A549 treated with AZD9567 at 1 μM for 4 hours (cell line): Measurements from ENCODE around the gene TBC1D17. TPM values are rescaled to one million over a fixed set of nuclear protein-coding genes. Genes with fewer than 3 reads are reported as not detected.

Source experiments
- total RNA-seq: library from RNA; stranded (reverse); fragments of 200-300 nt; extraction: Qiagen RNA extraction; gene quantifications from 5 replicates; pipeline ENCODE4 v1.2.3, GENCODE V29; 2022; ENCODE audit not compliant: insufficient read depth

TBC1D17 gene
- 15.2 to 22.6 TPM (median 21.4 TPM) in 5 replicates for total RNA-seq

DNA sequence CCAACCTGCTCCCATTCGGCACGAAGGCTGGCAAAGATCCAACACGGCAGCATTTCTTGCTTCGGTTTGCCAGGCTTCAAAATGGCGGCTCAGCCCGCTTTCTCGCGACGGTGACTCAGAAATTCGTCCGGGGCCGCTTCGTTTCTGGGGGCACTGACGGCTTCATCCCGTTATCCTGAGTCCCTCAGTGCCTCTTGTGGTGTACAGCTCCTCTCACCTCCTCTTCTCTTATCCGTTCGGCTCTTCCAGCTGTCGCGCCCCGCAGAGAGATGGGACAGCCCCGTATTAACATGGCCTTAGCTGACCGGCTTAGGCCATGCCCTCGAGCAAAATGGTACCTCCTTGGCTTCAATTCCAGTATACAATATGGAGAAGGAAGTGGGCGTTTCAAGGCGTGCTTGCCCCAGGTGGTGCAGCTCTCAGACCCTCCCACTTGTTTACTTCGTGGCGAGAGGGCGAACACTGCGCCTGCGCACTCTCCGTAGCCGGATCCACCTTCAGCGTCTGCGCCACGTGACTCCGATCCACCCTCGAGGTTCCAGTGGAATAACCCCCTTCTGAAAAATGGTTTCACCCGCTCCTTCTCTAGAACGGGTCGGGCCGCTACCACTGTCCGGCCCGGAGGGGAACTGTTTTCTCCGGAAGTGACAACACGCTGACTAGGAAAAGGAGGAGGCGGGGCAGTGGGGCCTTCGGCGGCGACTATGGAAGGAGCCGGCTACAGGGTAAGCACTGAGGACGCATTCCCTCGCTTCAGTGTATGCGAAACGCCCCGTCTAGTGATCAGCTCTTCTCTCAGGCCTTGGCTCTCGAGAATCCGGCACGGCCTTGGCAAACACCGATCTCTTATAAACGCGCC, at the start of gene TBC1D17, which contains the start of gene AKT1S1:
Gene TBC1D17 (plus strand): TSS at position 683 of the 859 bp plus-strand sequence. CDS start 22 bp downstream, at position 705.
Gene AKT1S1 (minus strand): TSS at position 336 of the 859 bp plus-strand sequence. CDS start 4,060 bp downstream, outside the sequence.

GRCh38 chr19:49850487-49851342, 26.8 kb upstream of the TBC1D17 start, which contains the start of gene PTOV1:
Gene PTOV1, plus strand, starts transcription at chr19:49851159.

DNA sequence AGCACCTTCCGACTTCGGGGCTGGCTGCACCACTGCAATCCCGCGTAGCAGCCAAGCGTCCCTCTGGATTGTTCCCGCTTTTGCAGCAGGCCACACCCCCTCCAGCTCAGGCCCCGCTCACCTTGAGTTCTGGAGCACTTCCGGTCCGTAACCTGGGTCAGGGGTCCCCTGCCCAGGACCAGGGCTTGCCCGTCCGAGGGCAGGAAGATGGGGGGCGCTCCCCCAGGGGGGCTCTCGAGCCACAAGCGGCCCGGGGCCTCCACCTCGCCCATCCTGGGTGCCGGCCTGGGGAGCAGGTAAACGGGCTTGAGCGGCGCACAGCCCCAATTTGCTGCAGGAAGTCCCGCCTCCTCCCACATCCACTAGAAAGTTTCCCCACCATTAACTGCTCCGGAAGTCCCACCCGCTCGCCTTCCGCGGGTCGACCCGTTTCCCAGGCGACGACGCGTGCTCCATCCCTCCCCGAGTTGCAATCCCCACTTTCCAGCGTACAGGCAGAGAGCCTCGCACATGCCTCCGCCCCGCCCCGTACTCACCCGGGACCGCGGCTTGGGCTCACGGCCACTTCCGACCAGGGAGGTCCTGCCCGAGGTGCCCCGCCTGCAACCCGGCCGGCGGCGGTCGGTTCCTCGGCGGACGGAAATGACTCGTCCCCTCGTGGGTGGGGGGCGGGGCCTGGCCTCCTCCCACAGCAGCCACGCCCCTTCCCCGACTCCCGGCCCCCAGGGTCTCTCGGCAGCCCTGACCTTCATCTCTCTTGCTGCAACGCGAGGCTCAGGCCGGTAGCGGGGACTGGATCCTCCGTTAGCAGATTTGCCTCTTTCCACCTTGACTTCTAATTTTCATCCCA, 10.3 kb upstream of the TBC1D17 start, which contains the start of gene PNKP:
Gene PNKP (minus strand): TSS at position 644 of the 850 bp plus-strand sequence. CDS start 372 bp downstream, at position 272.

DNA sequence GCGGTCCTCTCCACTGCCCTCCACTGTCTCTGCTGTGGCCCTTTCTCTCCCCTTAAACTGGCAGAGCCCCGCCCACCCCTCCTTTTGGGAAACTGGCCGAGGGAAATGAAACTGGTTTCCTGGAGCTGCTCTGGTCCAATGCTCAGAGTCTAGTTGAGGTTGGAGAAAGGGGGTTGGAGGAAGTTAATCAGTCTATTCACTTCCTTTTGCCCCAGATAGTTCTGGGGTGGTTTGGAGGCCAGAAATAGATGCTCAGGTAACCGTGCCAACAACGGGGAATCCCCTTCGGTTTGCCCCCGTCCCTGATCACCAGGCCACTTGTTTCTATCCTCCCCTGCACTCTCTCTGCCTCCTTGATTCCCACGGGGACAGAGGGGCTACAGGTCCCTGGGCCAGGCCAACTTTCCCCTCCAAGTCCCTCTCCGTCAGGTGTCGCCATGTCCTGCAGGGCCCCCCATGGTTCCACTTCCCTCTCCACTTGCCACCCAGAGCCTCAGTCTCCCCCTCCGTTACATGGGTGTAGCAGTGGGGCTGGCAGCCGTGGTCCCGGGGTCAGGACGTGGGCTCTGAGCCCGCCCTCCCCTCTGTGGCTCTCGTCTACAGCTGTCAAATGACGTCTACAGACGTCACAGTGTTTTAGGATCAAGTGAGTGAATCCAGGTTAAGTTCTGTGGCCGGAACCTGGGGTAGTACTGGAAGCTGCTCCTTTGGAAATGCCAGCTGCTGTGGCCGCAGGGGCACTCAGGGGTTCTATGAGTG, 19.5 kb downstream of the TBC1D17 start, which contains the start of gene IL4I1:
Gene IL4I1 (minus strand): TSS at position 25 of the 759 bp plus-strand sequence. CDS start 727 bp downstream, outside the sequence.

DNA sequence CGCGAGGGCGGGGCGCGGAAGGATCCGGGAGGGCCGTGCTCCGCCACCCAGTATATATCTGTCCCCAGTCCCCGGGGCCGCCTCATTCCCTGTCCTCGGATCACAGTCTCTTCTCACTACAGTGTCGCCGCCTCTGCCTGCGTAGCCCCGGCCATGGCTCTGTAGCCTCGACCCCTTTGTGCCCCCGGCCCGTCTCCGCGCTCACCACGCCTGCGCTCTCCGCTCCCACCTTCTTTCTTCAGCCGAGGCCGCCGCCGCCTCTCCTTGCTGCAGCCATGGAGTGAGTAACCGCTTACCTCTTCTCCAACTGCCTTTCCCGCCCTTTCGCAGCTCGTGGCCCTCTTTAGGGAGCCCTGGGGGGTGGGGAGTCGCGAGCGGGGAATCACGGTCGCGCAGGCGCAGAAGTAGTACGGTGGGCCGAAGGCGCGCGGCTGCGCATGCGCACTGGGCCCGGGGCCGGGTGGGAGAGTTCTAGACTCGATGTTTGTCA, 51.7 kb downstream of the TBC1D17 start, which contains the start of the genes ATF5 and NUP62:
Gene ATF5 (plus strand): TSS at position 85 of the 490 bp plus-strand sequence. CDS start 1,646 bp downstream, outside the sequence.
Gene NUP62 (minus strand): TSS at position 384 of the 490 bp plus-strand sequence. CDS start 19,697 bp downstream, outside the sequence.

Other genes starting within 250 kb of the TBC1D17 start
- 70.6 to 148 TPM (median 141 TPM) in 5 replicates for gene RRAS, start 237.6 kb upstream of the TBC1D17 start, total RNA-seq
- gene SCAF1, start 235.5 kb upstream of the TBC1D17 start, total RNA-seq, result 39.7 to 68.6 TPM (median 64.4 TPM) in 5 replicates
- gene IRF3, start 211.8 kb upstream of the TBC1D17 start, total RNA-seq, result 92.2 to 110 TPM (median 99.0 TPM) in 5 replicates
- 71.8 to 79.2 TPM (median 75.2 TPM) in 5 replicates for gene BCL2L12, start 211.8 kb upstream of the TBC1D17 start, total RNA-seq
- 414 to 496 TPM (median 439 TPM) in 5 replicates for gene PRMT1, start 200.4 kb upstream of the TBC1D17 start, total RNA-seq
- gene ADM5, start 188.1 kb upstream of the TBC1D17 start, total RNA-seq, result 3.6 to 6.2 TPM (median 5.7 TPM) in 5 replicates
- gene CPT1C, start 186.6 kb upstream of the TBC1D17 start, total RNA-seq, result 5.0 to 13.7 TPM (median 11.4 TPM) in 5 replicates
- gene TSKS, start 114.4 kb upstream of the TBC1D17 start, total RNA-seq, result not detected in 5 replicates
- 55.3 to 61.9 TPM (median 56.1 TPM) in 5 replicates for gene AP2A1, start 110.7 kb upstream of the TBC1D17 start, total RNA-seq
- gene FUZ, start 64.4 kb upstream of the TBC1D17 start, total RNA-seq, result 12.6 to 14.5 TPM (median 13.6 TPM) in 5 replicates
- gene MED25, start 59.4 kb upstream of the TBC1D17 start, total RNA-seq, result 57.3 to 69.4 TPM (median 66.8 TPM) in 5 replicates
- gene PTOV1, start 26.5 kb upstream of the TBC1D17 start, total RNA-seq, result 114 to 153 TPM (median 145 TPM) in 5 replicates
- gene PNKP, start 10.1 kb upstream of the TBC1D17 start, total RNA-seq, result 17.3 to 59.3 TPM (median 55.7 TPM) in 5 replicates
- 70.4 to 112 TPM (median 102 TPM) in 5 replicates for gene AKT1S1, start 347 bp upstream of the TBC1D17 start, total RNA-seq
- gene IL4I1, start 19.2 kb downstream of the TBC1D17 start, total RNA-seq, result 0.56 to 0.75 TPM (median 0.58 TPM) in 4 of 5 replicates, not detected in the other
- 54.7 to 64.6 TPM (median 58.0 TPM) in 5 replicates for gene ATF5, start 51.5 kb downstream of the TBC1D17 start, total RNA-seq
- 66.9 to 86.4 TPM (median 81.1 TPM) in 5 replicates for gene NUP62, start 51.8 kb downstream of the TBC1D17 start, total RNA-seq
- gene SIGLEC11, start 83.5 kb downstream of the TBC1D17 start, total RNA-seq, result 0.03 TPM in 1 of 5 replicates, not detected in the others
- gene VRK3, start 147.7 kb downstream of the TBC1D17 start, total RNA-seq, result 40.2 to 47.6 TPM (median 43.1 TPM) in 5 replicates
- gene ZNF473, start 148.3 kb downstream of the TBC1D17 start, total RNA-seq, result 7.4 to 10.0 TPM (median 9.7 TPM) in 5 replicates